HG02943 (cell line): ENCODE results near the gene PCNX2.
"Not testable (repeated sequence)": the region's sequence is repeated elsewhere in the genome, so short reads cannot be mapped to it uniquely, and the experiment has no call there.

Experiments
- ATAC-seq: cut with Tn5 transposase; IDR thresholded peaks from one replicate; pipeline ENCODE4 v1.9.1; 2021; ENCODE audit warnings: mild to moderate bottlenecking, low read depth, moderate library complexity; ENCODE audit not compliant: unreplicated experiment

PCNX2 gene

DNA sequence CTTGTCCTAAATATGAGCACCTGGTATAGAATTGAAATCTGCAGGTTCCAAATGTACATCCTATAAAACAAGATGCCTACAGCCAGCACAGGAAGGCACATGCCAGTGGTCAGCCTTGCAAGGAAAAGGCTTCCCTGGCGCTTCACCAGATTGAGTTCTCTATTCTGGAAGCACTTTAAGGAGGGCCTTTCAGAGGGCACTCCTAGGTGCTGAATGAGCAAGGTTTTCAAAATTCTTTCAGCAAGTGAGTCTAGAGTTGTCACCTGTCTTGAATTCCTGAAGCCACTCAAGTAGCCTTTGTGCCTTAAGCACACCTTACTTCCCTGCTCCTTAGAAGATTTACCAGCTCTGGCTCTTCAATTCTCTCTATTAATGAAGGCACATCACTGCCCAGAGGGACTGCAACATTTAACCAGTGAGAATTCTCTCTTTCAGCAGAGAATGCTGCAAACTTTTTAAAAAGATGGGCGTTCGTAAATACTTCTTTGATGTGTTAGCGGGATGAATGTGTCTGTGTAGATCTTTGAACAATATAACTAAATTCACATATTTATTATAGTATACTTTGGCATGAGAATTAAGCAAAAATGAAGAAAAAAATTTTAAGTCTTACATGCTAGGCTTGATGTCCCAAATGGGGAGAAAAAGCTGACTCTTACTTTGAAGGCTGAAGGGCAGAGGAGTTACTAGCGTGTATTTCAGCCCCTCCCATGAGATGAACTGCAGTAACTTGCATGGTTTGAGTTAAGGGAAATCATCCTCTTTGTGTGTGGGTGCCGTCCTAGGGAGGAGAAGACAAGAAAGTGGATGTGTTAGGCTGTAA lies 183.1 kb downstream of the PCNX2 start:
- no peak for ATAC-seq

DNA sequence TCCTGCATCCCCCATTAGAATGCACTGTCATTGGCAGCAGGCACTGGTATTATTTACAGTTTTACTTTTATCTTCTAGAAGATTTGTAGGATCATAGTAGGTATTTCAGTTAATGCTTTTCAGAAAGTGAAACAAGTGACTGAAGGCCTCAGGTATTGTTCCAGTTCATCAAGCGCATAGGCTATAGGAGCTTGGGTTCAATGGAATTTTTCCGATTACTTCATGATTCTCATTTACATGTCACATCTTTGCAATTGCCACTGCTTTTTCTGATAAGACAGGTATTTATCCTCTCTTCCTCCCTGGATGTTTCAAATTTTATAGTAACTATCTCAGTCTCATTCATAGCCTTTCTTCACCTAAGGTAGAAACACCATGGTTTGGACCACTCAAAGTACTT lies 183.8 kb downstream of the PCNX2 start:
- no peak for ATAC-seq

DNA sequence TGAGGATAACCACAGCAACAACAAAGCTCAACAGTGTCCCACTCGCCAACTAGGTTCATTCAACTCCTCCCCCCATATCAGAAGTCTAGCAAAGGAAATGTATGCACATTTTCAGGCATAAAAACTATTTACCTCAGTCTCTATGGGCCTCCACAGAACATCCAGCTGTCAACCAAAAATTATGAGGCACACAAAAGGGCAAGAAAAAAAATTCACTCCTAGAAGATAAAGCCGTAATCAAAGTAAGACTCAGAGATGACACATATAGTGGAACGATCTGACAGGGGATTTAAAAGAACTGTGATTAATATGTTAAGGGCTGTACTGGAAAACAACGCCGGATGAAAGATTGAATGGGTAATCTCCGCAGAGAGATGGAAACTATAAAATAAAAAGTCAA lies 186.4 kb downstream of the PCNX2 start:
- ATAC-seq = no peak

DNA sequence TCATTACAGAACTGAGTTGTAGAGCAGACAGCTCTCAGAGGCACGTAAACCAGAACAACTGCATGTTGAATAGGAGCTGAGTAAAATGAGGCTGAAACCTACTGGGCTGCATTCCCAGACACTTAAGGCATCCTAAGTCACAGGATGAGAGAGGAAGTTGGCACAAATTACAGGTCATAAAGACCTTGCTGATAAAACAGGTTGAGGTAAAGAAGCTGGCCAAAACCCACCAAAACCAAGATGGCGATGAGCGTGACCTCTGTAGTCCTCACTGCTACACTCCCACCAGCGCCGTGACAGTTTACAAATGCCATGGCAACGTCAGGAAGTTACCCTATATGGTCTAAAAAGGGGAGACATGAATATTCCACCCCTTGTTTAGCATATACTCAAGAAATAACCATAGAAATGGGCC lies 187.8 kb downstream of the PCNX2 start:
- not testable (repeated sequence) for ATAC-seq

DNA sequence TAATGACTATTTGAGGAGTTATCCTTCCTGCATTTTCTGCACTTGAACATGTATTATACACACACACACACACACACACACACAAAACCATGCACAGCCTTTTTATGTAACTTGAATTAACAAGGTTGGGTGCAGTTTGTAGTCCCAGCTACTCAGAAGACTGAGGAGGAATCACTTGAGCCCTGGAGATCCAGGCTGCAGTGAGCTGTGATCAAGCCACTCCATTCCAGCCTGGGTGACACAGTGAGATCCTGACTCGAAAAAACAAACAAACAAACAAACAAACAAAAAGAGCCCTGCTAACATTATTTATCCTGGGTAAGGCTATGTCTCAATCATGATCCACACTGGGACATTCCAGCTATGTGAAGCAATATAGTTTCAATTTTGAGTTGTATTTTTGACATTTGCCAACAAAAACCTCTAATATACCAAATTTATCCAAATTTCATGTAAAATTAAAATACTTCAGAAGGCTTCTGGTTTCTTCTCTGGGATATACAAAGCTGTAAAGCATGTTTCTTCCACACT lies 188.3 kb downstream of the PCNX2 start:
- ATAC-seq = no peak

DNA sequence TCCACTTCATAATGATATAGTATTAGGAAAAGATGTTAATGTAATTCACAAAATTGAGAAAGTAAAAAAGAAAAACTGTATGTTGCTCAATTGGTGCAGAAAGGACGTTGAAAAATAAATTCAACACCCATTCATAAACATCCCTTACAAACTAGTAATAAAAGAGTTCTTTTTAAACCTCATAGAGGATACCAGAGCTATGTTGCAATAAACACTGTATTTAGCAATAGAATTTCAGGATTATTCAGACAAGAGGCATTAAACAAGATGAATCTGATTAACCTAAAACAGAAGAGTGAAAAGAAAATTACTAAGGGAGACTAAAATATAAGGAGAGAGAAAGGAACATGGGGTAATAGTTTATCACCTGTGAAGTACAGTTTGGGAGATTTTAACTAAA lies 190.3 kb downstream of the PCNX2 start:
- ATAC-seq = no peak

DNA sequence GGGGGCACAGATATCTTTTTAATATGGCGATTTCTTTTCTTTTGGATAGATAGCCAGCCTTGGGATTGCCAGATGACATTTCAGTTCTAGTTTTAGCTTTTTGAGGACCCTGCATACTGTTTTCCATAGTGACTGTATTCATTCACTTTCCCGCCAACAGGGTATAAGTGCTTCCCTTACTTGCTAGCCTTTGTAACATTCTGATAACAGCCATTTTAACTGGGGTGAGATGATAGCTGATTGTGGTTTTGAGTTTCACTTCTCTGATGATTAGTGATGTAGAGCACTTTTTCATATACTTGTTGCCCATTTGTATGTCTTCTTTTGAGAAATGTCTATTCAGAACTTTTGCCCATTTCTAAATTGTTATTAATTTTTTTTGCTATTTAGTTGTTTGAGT lies 193.2 kb downstream of the PCNX2 start:
- no peak for ATAC-seq

DNA sequence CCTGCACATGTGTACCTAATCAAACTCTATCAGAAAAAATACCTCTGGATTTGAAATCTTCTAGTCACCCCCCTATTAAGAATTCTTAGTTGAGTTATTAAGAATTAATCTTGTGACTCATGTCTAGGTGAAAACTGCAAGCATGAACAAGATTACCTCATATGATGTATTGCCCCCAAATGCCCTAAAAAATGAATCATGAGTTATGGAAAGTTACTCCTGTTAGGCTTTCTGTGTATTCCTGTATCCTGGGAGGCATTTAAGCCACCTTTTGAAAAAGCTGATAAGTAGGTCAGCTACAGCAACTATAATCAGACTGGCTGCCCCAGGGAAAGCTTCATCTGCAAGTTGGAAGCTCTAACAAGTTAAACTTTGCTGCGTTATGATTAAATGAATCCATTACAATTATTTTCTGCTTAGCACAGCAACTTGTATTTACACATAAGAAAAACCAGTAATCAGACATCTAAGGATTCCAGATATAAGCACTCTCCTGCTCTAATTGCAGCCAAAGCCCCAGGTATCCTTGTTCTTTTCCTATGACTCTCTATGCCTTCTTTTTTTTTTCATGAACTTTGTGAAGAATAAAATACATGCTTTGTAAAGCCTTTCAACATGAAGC lies 197.5 kb downstream of the PCNX2 start:
- ATAC-seq = no peak

DNA sequence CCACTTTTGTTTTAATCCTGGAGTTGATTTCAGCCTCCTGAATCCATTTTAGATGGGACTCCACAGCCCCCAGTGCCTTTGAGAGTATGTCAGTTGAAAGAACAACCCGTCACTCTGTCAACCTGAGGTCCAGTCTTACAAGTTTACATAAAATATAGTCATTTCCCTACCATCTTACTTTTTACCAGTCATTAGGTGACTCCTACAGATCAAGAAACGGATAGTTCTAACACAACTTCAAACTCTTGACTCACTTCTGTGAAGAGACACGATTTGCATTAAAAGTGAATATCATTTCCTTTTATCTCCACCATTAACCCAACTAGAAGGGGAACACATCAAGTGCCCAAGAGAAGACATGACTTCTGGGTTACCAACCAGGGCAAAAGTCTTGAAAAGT lies 198.0 kb downstream of the PCNX2 start:
- no peak for ATAC-seq

DNA sequence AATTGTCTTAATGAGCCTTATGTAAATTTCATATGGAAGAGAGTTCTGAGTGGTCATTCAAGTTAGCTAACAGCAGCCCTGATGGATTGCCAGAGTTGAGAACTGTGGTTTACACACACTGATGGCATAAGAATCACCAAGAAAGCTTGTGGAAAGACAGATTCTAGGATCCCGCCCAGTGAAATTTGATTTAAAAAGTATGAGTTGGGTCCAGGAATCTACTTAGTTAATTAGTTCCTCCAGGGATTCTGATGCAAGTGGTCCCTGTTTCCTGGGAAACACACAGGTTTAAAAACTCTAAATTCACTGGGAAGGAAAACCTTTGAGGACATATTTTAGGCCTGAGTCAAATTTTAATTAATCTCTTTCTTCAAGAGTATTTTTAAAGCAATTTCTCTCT lies 200.8 kb downstream of the PCNX2 start:
- ATAC-seq = no peak

DNA sequence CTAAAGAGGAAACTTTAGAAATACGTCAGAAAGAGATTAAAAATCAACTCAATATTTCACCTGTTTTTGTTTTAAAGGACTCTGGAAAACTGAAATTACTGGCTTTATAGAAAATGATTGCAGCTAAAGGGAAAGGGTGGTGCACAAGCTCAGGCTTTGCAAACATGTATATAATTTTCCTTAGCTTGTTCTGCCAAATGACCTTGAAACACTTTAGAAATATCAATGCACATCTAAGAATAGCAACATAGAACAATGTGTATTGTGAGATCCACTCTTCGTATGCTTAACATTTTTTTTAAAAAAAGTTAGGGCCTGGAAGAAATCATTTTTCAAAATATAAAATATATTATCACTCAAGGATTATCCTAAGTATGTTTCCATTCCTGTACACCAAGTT lies 201.3 kb downstream of the PCNX2 start:
- no peak for ATAC-seq

DNA sequence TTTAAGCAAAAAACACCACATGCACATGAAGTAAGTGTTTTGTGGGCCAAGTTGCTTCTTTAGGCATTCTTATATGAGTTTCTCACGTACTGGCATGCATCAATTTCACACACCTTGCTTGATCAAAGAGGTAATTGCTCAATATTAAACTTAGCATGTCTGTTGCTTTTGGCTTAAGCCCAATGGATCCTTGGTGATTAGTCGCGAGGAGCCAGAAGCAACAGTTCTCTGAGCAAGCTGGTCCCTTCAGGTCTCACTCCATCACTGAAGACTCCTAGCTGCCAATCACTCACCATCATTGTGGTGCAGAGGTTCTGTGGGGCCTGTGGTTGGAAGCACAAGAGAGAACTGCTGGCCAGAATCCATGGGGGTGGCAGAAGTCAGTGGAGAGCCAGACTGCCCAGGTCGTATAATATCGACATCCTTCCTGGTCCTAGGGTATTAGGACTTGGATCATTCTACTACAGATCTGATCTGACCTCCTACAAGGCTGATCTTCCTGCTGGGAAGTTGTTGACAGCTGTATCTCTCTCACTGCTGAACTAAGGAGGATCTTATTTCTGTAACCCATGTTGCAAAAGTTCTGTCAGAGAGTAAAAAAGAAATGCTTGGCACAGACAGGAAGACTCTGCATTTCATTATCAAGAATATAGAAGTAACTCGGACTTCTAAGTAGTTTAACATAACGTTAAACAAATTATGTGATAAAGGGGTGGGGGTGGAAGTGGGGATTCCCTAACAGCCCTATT lies 204.6 kb downstream of the PCNX2 start:
- no peak for ATAC-seq

DNA sequence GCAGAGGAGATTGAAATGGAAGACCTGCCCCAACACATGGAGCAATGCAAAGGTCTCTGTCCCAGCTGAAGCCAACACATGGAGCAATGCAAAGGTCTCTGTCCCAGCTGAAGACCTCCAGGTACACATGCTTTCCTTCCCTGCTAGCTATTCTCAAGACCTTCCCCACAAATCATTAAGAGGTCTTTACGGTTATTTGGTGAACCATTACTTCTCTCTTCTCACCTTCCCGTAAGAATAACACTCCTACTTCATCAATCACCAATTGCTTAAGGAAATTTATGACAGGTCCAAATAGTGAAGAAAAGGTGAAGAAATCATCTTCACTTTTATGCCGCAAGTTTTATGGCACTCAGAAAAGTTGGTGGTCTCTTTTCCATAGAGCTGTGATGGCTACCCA lies 206.3 kb downstream of the PCNX2 start:
- no peak for ATAC-seq

DNA sequence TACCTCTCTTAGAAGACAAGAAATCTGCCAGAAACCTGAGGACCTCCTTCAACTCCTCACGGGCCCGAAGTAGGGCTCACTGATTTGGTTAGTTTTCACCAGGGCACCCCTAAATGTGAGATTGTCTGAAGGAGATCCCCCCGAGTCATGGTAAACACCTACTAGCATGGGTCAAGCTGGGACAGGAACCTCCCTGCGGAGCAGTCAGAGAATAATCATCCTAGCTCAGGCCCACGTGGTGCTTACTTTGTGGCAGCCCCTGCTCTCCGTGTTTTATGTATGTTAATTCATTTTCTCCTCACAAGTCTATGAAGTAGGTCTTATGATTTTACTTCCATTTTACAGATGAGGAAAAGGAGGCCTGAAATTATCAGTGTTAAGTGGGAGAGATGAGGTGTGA lies 206.9 kb downstream of the PCNX2 start:
- no peak for ATAC-seq

DNA sequence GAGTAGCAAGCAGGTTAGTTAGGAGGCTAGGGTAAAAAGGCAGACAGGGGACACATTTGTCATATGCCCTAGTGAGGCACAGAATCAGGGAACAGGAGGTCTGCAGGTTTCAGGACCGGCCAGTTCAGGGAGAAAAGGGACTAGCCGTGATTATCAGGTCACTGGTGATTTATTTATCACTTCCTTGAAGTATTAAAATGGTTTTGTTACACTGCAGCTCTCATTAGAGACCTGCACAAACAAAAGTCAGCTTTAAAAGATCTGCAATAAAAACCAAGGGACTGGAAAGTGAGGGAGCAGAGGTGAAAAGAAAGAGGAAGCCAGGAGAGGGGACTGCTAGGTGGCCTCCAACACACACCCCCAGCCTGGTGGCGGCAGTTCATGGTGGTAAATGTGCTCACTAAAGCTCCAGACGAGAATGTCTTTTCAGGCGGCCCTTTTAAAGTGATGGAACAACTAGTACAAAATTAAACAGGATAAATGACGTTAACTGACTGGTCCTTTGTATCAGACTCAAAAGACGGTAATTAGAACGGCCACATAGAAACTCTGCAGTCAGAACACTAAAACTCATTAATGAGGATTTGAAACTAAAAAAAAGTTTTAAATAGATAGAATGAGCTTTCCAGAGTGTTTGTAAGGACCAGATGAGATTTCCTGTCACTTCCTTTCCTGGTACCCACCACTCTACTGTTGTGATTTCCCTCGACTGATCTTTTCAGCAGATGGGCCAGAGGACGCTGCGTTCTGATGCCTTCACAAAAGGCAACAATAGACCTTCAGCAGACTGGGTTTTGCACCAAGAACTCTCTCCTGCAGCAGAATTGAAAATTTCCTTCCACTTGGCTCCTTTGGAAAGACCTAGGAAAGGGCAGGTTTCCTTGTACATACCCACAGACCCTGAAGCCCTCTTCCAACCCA lies 208.3 kb downstream of the PCNX2 start:
- ATAC-seq = no peak

DNA sequence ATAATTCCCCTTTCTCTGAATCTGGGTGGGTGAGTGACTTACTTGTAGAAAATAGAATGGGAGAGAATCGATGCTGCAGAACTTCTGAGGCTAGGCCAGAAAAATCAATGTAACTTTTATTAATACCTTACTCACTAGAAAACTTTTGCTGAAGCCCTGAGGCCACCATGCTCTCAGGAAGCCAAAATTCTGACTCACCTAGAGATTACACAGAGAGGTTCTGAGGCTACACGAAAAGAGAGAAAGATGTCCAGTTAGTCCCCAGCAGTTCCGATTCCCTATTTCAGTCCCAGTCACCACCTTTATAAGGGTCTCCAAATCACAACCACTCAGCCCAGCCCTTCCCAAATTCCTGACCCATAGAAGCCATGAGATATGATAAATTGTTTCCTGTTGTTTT lies 210.0 kb downstream of the PCNX2 start:
- ATAC-seq = no peak

DNA sequence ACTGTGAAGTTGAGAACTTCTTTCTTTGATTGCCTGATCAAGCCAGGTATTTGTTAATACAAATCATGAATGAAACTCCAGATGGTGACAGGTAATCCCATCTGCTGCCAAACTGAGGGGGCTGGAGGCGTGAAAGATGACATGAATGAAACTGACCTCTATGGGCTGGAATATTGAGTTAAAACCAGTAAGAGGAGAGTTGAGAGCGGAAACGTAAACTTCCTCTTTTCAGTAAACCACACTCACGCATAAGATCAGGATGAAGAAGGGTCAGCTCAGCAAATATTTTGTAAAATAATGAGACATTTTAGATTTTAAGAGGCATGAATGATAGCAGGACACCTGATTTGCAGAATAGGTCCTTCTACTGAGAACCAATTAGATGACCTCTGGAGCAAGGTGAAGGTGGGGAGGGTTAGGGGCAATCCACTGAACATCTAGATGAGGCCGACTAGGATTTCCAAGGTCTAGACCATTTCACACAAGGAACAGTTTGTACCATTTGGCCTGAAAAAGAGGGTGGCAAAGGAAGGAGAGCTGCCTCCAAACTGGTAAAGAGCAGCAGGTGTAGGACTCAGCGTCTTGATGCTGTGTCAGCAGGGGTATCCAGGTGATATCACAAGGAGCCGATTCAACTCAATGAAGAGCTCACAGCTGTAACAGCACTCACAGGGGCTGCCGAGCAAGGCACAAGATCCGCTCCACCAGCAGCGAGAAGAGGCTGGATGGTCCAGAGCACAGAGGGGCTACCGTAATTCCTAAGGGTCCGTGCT lies 212.6 kb downstream of the PCNX2 start:
- ATAC-seq = no peak

DNA sequence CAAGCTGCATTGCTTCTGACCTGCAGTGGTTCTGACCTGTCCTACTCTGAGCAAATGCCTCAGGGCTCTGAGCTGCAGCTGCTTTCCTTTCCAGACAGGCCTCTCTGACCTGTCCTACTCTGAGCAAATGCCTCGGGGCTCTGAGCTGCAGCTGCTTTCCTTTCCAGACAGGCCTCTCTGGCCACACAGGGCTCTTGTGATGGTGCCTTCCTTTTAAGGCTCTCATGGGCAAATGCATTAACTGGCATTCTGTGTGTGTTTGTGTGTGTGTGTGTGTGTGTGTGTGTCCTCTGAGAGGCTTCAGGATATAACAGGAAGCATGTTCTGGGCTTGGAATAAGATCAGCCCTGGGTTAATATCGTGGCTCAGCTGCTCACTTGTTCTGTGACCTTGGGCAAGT lies 213.8 kb downstream of the PCNX2 start:
- no peak for ATAC-seq

DNA sequence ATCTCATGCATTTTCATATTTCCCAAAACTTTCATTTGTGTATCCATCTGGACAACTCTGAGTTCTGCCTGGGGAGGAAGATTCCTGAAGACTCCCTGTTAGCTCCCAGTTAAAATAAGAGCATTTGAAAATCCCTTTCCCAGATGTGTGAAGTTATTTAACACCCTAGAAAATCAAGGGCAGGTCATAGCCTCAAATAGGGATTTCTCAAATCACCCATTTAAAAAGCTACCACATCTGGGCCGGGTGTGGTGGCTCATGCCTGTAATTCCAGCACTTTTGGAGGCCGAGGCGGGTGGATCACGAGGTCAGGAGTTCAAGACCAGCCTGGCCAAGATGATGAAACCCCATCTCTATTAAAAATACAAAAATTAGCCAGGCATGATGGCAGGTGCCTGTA lies 214.7 kb downstream of the PCNX2 start:
- not testable (repeated sequence) for ATAC-seq

DNA sequence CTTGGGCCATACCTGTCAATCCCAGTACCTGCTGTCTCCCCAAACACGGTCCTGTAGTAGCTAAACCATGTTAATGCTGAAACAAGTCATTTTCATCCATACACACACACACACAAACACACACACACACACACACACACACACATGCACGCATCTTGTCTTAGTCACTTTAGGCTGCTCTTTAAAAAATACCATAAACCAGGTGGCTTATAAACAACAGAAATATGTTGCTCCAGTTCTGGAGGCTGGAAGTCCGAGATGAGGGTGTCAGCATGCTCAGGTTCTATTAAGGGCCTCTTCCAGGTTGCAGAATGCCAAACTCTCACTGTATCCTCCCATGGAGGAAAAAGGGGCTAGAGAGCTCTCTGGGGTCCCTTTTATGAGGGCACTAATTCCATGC lies 215.2 kb downstream of the PCNX2 start:
- ATAC-seq = no peak
